DMS 273 treated with DMSO at 0.1 percent for 48 hours (cell line): ENCODE results near the gene TMEM217.

Source experiments
- DNase-seq: peaks from one replicate; lab custom pipeline; 2025; lab: John Stamatoyannopoulos, UW

The TMEM217 gene

GRCh38 chr6:37168163-37168758 lies 89.7 kb downstream of the TMEM217 start:
- no peak for DNase-seq

- DNase-seq = no peak
These were observed 95.2 kb downstream of the TMEM217 start for GRCh38 chr6:37162740-37163139.
